ENCODE results near the gene AAMDC. TPM values are rescaled to one million over a fixed set of nuclear protein-coding genes. Genes with fewer than 3 reads are reported as not detected.
"Not testable (repeated sequence)": the region's sequence is repeated elsewhere in the genome, so short reads cannot be mapped to it uniquely, and the experiment has no call there.

AAMDC gene
- total RNA-seq, 4 donors from 2014 or later: 14.4 to 30.7 TPM; not detected in 2

DNA sequence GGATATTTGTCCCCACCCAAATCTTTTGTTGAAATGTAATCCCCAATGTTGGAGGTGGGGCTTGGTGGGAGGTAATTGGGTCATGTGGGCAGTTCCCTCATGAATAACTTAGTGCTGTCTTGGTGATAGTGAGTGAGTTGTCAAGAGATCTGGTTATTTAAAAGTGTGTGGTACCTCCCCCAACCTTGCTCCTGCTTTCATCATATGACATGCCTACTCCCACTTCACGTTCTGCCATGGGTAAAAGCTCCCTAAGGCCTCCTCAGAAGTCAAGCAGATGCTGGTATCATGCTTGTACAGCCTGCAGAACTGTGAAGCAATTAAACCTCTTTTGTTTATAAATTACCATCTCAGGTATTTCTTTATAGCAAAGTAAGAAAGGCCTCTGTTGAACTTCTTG, 30.6 kb downstream of the AAMDC start:
- 79% methylated on average over 1 of the region's 1 CpG; no CpG with 5 or more reads in 1 of the 2 donors for WGBS, 2 donors (ENCODE audit: low coverage in 1 of 2)
- in situ Hi-C loops (cut with MboI; ENCODE audit: low pct_ligation_motif_present in 1 of 4, low pct_unique_long_range_greater_than_20kb in 1 of 4, low sequenced_read_pairs in 3 of 4): no loop called here

GRCh38 chr11:77854838-77855237, 33.9 kb downstream of the AAMDC start:
- 100% methylated on average over 2 of the region's 2 CpGs; no CpG with 5 or more reads in 1 of the 2 donors for WGBS, 2 donors (ENCODE audit: low coverage in 1 of 2)
- H3K36me3 ChIP-seq: peaks cover 0 to 21% (median 7%) of the 10 kb centered on the region in 4 donors
- intact Hi-C loops (cut with DNase I; ENCODE audit: low total_unique reads): no loop called here
- H3K27me3 ChIP-seq: no peaks in the 10 kb centered on the region
- TF ChIP-seq, protein P1, sequence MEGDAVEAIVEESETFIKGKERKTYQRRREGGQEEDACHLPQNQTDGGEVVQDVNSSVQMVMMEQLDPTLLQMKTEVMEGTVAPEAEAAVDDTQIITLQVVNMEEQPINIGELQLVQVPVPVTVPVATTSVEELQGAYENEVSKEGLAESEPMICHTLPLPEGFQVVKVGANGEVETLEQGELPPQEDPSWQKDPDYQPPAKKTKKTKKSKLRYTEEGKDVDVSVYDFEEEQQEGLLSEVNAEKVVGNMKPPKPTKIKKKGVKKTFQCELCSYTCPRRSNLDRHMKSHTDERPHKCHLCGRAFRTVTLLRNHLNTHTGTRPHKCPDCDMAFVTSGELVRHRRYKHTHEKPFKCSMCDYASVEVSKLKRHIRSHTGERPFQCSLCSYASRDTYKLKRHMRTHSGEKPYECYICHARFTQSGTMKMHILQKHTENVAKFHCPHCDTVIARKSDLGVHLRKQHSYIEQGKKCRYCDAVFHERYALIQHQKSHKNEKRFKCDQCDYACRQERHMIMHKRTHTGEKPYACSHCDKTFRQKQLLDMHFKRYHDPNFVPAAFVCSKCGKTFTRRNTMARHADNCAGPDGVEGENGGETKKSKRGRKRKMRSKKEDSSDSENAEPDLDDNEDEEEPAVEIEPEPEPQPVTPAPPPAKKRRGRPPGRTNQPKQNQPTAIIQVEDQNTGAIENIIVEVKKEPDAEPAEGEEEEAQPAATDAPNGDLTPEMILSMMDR (IDR thresholded peaks at IDR 0.05): no peak
- TF ChIP-seq EP300 (IDR thresholded peaks at IDR 0.05; ENCODE audit: low read depth): no peak
- no peak for TF ChIP-seq POLR2A (IDR thresholded peaks at IDR 0.05)
- TF ChIP-seq POLR2AphosphoS5 (IDR thresholded peaks at IDR 0.05): no peak
- H3K27ac ChIP-seq: no peak overlapping the region
- H3K9me3 ChIP-seq: peaks cover 10% of the 10 kb centered on the region in 2 donors
- DNase-seq: no peak
- H3K4me1 ChIP-seq: no peaks in the 10 kb centered on the region
- no peak overlapping the region for H3K4me3 ChIP-seq
- in situ Hi-C loops (cut with MboI; ENCODE audit: low pct_ligation_motif_present in 1 of 4, low pct_unique_long_range_greater_than_20kb in 1 of 4, low sequenced_read_pairs in 3 of 4): no loop called here

More for the DNA sequence above, 30.6 kb downstream of the AAMDC start:
- Histone ChIP-seq H3K27me3 (no peaks in the 10 kb centered on the region), H3K4me1 (no peaks in the 10 kb centered on the region), H3K9me3 (peaks cover 10% of the 10 kb centered on the region in 2 donors), H3K27ac (no peak overlapping the region), H3K4me3 (no peak overlapping the region), H3K36me3 (peaks cover 0 to 21% (median 7%) of the 10 kb centered on the region in 4 donors)
- no peak for DNase-seq
- intact Hi-C loops (cut with DNase I; ENCODE audit: low total_unique reads): no loop called here
- TF ChIP-seq POLR2A (IDR thresholded peaks at IDR 0.05) (no peak), POLR2AphosphoS5 (IDR thresholded peaks at IDR 0.05) (no peak), EP300 (IDR thresholded peaks at IDR 0.05; ENCODE audit: low read depth) (no peak)
- TF ChIP-seq, protein P1 (IDR thresholded peaks at IDR 0.05): no peak

- DNase-seq; in situ Hi-C loops (cut with MboI; ENCODE audit: low pct_ligation_motif_present in 1 of 4, low pct_unique_long_range_greater_than_20kb in 1 of 4, low sequenced_read_pairs in 3 of 4); intact Hi-C loops (cut with DNase I; ENCODE audit: low total_unique reads); H3K27ac ChIP-seq; H3K4me3 ChIP-seq; H3K27me3 ChIP-seq; H3K4me1 ChIP-seq: not testable (repeated sequence)
- Histone ChIP-seq H3K9me3 (peaks cover 10% of the 10 kb centered on the region in 2 donors), H3K36me3 (peaks cover 0 to 21% (median 7%) of the 10 kb centered on the region in 4 donors)
- WGBS, 2 donors (ENCODE audit: low coverage in 1 of 2): 91 to 93% methylated on average over 7 to 10 of the region's 10 CpGs
Measured at GRCh38 chr11:77857906-77858457, 37.0 kb downstream of the AAMDC start.

GRCh38 chr11:77861444-77861843, 40.5 kb downstream of the AAMDC start:
- H3K27me3 ChIP-seq; H3K27ac ChIP-seq; intact Hi-C loops (cut with DNase I; ENCODE audit: low total_unique reads); H3K4me1 ChIP-seq; DNase-seq; H3K4me3 ChIP-seq; H3K9me3 ChIP-seq; H3K36me3 ChIP-seq; in situ Hi-C loops (cut with MboI; ENCODE audit: low pct_ligation_motif_present in 1 of 4, low pct_unique_long_range_greater_than_20kb in 1 of 4, low sequenced_read_pairs in 3 of 4): not testable (repeated sequence)
- WGBS, 2 donors (ENCODE audit: low coverage in 1 of 2): 95 to 98% methylated on average over 5 to 10 of the region's 10 CpGs

DNA sequence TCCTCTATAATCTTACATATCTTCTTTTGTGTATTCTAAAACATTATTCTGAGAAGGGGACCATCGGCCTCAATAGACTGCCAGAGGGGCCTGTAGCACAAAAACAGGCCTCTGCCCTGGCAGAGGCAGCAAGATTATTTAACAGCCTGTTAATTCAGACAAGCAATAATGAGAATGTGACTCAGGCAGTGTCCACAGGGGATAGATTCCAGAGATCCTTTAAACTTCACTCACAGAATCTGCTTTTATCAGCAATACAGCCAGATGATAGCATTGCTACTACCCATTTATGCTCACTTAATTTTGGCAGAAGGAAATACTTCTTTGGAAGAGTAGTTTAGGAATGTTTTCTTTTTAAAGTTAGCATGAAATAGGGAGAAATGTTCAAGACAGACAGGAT, 44.9 kb downstream of the AAMDC start:
- H3K4me3 ChIP-seq: no peak overlapping the region
- intact Hi-C loops (cut with DNase I; ENCODE audit: low total_unique reads): no loop called here
- in situ Hi-C loops (cut with MboI; ENCODE audit: low pct_ligation_motif_present in 1 of 4, low pct_unique_long_range_greater_than_20kb in 1 of 4, low sequenced_read_pairs in 3 of 4): no loop called here
- TF ChIP-seq EP300 (IDR thresholded peaks at IDR 0.05; ENCODE audit: low read depth) (no peak), POLR2A (IDR thresholded peaks at IDR 0.05) (no peak), POLR2AphosphoS5 (IDR thresholded peaks at IDR 0.05) (no peak)
- TF ChIP-seq, protein P1 (IDR thresholded peaks at IDR 0.05): no peak
- no peaks in the 10 kb centered on the region for H3K4me1 ChIP-seq
- no peak overlapping the region for H3K27ac ChIP-seq
- no peaks in the 10 kb centered on the region for H3K9me3 ChIP-seq
- no peaks in the 10 kb centered on the region for H3K27me3 ChIP-seq
- no peak for DNase-seq
- 93% methylated on average over 1 of the region's 1 CpG; no CpG with 5 or more reads in 1 of the 2 donors for WGBS, 2 donors (ENCODE audit: low coverage in 1 of 2)
- H3K36me3 ChIP-seq: peaks cover 0 to 11% (median 0%) of the 10 kb centered on the region in 4 donors
